ENCODE data around the gene ZIC2.
"Not testable (repeated sequence)": the region's sequence is repeated elsewhere in the genome, so short reads cannot be mapped to it uniquely, and the experiment has no call there.

ZIC2 gene

GRCh38 chr13:99981735-99982035 lies at the start of gene ZIC2:
TSS of gene ZIC2 (plus strand) at chr13:99981784. CDS start at chr13:99982065, 281 bp downstream.
- no peak for DNase-seq (ENCODE audit: low read depth)

- DNase-seq (ENCODE audit: low read depth) = no peak
These were observed 48.7 kb upstream of the ZIC2 start for GRCh38 chr13:99932912-99933311.

DNA sequence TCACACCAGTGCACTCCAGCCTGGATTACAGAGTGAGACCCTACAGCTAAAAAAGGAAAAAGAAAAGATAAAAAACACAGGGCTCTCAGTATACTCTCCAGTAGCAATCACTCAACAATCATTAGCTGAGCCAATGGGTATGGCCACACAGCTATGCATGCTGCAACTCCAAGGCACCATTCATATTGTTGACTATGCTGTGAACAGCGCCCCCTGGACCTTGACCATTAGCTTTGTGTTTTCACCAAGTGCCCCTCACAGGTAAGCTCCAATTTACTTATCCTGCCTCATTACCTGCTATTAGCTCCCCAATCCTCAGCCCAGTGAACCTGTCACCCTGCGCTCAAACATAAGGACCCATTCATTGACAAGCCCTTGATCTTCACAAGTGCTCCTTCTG lies 45.8 kb upstream of the ZIC2 start:
- no peak for DNase-seq (ENCODE audit: low read depth)

DNA sequence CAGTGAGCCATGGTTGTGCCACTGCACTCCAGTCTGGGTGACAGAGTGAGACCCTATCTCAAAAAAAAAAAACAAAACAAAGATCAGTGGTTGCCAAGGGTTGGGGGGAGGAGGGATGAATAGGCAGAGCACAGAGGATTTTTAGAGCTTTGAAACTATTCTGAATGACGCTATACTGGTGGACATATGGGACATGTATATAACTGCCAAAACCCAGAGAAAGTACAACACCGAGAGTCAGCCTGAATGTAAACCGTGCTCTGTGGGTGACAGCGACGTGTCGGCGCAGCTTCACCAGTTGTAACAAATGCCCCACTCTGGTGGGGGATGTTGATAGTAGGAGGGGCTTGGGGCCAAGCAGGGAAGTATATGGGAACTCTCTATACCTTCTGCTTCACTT lies 42.9 kb upstream of the ZIC2 start:
- DNase-seq (ENCODE audit: low read depth) = no peak

- DNase-seq (ENCODE audit: low read depth) = no peak
These were observed 40.5 kb upstream of the ZIC2 start for GRCh38 chr13:99941086-99941485.

DNA sequence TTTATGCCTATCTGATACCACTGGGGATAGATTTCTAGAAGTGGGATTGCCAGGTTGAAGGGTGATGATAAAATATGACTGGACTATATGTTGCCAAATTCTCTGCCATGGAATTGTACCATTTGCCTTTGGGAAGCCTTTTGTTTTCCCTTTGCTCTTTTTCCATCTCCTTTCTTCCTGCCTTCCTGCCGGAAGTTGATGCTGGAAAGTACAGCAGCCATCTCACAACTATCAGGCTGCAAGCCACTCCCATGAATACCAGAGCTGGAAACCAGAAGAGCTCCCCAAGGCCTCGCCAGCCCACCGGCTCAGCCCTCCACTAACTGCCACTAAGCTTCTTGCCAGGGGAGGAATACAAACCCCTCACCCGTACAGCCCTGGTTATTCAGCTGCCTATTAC lies 39.7 kb upstream of the ZIC2 start:
- no peak for DNase-seq (ENCODE audit: low read depth)

GRCh38 chr13:99944102-99944501 lies 37.5 kb upstream of the ZIC2 start:
- DNase-seq (ENCODE audit: low read depth) = no peak

DNA sequence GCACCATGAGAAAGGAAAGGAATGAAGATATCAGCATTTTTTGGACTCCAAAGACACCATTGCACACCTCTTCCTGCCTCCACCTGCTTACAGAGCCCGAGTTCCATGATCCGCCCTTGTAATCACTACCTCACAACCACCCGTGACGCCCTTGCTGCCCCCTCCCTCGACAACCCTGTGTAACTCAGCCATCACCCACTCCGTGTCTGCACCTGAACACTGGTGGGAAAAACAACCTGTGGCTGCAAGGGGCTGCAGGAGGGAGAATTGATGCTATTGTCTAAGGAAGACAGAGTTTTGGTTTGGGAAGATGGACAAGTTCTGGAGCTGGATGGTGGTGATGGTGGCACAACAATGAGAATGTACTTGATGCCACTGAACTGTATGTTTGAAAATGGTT lies 37.0 kb upstream of the ZIC2 start:
- no peak for DNase-seq (ENCODE audit: low read depth)

DNA sequence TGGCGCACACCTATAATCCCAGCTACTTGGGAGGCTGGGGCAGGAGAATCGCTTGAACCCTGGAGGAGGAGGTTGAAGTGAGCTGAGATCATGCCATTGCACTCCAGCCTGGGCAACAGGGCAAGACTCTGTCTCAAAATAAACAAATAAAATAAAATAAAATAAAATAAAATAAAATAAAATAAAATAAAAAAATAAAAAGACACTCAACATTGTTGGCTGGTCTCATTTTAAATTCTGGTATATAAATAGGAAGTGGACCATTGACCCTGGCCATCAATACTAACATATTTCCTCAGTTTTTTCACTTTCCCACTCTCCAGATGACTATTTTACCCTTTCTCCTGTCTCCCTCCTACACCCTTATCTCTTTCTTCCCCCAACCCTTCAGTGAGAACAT lies 36.1 kb upstream of the ZIC2 start:
- DNase-seq (ENCODE audit: low read depth) = not testable (repeated sequence)

DNA sequence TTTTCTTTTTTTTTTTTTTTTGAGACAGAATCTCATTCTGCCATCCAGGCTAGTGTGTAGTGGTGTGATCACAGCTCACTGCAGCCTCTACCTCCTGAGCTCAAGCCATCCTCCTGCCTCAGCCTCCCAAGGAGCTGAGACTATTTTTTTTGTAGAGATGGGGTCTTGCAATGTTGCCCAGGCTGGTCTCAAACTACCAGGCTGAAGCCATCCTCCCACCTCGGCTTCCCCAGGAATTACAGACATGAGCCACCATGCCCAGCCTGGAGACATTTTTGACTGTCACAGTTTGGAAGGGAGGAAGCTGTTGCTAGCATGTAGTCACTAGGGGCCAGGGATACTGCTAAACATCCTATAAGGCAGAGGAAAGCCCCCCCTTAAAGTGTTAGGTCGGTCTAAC lies 33.9 kb upstream of the ZIC2 start:
- DNase-seq (ENCODE audit: low read depth) = no peak

GRCh38 chr13:99948411-99948810 lies 33.2 kb upstream of the ZIC2 start:
- DNase-seq (ENCODE audit: low read depth) = no peak

DNA sequence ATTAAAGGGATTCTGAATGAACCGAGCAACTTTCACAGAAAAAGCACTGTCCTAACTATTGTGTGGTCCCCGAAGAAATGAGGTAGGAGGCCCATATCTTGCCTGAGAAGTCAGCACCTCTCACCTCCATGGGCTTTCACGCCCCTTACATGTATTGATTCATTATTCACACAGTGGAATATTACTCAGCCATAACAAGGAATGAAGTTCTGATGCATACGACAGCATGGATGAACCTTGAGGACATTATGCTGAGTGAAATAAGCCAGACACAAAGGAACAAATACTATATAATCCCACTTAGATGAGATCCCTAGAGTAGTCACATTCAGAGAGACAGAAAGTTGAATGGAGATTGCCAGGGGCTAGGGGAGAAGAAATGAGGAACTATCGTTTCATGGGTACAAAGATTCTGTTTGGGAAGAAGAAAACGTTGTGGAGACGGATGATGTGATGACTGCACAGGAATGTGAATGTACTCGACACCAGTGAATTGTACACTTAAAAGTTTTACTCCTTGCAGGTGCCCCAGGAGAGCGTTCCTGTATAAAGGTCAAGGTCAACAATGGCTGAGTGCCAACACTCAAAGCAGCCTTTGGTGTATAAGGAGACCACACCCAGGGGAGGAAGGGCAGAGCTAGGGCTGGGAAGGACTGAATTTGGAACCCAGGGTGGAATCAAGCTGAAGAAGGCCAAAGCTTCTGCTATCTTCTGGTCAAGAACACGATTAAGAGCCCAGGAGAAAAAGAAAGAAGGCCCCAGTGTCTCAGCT lies 32.5 kb upstream of the ZIC2 start:
- no peak for DNase-seq (ENCODE audit: low read depth)

DNA sequence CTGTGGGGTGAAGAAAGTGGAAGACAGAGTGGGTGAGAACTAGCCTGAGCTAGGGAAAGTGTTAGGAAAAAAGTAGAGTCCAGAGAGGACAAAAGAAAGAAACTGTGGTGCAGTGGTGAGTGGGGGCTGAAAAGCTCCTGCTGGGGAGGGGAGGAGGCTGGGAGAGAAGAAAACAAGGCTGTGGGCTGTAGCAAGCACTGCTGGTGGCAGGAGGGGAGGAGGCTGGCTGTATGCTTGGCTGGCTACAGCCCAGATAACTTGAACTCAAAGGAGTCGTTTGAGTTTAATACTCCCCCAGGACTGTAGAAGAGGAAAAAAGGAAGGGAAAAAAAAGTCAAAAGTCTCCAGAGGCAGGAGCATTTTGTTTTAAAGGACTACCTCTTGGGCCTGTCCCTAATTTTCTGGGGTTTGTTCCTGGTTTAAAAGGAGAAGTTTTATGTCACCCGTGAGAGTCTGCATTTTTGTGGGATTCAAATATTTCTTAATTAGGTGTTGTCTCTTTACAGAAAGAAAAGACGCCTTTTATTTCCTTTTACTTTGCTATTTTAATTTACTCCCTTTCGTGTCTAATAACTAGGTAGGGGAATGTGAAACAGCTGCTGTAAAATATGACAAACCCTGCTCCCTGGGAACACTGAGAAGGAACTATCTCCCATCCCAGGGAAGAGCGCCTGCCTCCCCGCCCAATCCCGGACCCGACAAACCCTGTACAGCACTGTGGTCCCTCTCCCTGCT lies 31.7 kb upstream of the ZIC2 start:
- no peak for DNase-seq (ENCODE audit: low read depth)

DNA sequence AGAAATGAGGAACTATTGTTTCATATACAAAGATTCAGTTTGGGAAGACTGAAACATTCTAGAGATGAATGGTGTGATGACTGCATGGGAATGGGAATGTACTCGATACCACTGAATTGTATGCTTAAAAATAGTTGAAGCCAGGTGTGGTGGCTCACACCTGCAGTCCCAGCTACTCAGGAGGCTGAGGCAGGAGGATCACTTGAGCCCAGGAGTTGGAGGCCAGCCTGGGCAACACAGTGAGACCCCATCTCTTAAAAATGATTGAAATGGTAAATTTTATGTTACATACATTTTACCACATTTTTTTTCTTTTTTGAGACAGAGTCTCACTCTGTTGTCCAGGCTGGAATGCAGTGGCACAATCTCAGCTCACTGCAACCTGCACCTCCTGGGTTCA lies 29.9 kb upstream of the ZIC2 start:
- not testable (repeated sequence) for DNase-seq (ENCODE audit: low read depth)

DNA sequence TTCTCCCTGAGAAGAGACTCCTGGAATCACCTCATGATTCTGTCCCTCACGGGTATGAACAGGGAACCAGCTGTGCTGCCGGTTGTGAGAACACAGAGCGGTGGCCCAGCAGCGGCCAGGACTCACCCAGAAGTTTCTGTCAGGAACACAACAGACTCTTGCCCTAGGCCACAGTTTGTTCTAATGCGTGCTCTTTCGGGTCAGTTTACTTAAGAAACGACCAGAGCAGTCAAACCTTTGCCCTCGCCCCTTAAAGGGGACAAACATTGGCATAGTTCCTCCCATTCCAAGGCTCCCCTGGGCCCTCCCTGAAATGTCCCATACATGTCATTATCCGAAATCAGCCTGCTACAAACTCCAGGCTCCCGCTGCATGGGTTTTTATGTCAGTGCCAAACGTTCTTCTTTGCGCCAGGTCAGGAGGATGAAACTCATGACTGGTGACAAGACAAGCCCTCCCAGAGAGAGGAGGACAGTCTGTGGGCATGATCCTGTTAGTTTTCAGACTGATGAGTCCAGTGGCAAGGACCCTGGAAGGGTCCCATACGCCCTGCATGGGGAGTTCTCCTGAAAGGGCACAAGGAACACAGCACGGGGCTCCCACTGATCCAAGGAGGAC lies 28.3 kb upstream of the ZIC2 start:
- DNase-seq (ENCODE audit: low read depth) = no peak

GRCh38 chr13:99955107-99955746 lies 26.4 kb upstream of the ZIC2 start:
- no peak for DNase-seq (ENCODE audit: low read depth)

DNA sequence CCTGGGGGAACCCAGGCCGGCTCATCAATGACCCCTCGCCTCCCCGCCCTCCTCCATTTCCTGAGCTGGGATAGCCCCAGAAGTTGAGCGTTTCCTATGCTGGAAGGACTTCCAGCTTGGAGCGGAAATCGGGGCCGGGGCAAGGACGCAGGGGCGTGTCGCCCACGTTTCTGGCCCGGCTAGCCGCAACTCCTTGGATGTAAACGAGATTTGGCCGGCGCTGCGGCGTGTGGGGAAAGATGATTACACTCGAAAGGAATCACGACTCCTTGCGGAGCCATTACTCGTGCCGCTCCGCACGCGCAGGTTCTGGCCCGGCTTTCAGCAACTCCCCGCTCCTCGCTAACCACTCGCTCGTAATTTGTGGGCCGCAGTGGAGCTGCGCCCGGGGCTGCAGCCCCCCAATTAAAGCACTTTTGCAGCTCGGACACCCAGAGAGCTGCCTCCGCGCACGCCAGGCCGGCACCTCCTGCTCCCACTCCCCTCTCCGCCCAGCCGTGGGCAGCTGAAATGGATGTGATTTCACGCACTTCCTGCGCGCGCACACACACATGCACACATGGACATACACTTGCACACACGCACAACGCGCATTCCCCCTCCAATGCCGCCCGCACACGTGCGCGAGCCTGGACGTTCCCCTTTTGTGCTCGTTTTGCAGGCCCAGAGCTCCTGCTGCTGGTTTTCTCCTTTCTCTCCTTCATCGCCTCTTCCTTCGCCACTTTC lies 25.7 kb upstream of the ZIC2 start:
- DNase-seq (ENCODE audit: low read depth) = no peak

GRCh38 chr13:99956473-99957349 lies 24.9 kb upstream of the ZIC2 start:
- no peak for DNase-seq (ENCODE audit: low read depth)

DNA sequence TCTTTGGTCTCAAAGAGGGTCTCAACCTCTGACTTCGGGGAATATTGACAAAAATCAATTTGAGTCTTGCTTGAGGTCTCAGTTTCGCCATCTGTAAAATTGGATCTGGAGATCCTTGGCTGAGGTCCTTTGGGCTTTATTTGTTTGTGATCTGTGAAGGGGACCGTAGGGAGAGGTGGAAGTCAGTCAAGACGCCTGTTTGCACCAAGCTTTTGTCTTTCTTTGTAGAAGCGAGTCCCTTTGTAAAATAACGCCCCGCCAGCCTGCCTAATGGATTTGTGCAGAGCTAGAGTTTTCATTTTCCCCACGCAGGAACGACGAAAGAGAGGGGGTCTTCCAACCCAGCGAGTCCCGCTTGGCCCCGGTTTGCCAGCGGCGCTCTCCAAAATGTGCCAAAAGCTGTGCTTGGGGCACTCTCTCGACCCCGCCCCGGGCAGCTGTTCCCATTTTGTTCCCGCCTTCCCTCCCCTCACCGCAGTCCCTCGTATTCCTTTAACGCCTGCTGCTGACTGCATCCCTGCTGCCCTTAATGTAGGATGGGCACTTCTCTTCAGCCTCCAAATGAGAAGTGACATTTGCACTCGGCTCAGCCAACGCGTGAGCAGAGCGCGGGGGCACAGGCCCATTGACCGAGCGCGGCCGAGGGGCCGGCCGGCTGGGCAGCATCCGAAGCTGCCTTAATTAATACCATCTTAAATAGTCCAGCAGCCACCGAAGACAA lies 23.0 kb upstream of the ZIC2 start:
- no peak for DNase-seq (ENCODE audit: low read depth)

DNA sequence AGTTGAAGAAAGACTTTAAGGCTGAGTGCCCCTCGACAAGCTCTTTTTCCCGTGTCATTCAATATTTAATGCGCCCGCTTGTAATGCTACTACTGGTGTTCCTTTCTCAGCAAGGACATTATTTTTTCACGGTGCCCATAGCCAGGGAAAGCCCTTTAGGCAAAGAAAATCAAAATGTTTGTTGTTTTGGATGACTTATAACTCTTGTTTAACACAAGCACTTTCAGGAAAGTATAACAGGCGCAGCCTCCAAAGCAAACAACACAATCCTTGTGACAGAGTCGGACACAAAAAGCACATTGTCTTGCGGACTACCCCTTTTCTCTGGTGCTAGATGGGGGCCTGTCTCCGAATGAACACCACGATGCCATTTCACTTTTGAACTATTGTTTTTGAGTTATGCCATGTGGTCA lies 22.5 kb upstream of the ZIC2 start:
- no peak for DNase-seq (ENCODE audit: low read depth)
